Ovary (tissue), 9 donors: ENCODE measurements around the gene STX11. TPM values are rescaled to one million over a fixed set of nuclear protein-coding genes. Genes with fewer than 3 reads are reported as not detected.

ENCODE experiments used
- DNase-seq, 5 donors: peaks; one replicate each; pipeline ENCODE4 v3.0.0-alpha.2; 2019 to 2020
- H3K27ac ChIP-seq, 2 donors: fragments of 200-600 bp; one replicate each; pipeline versions ENCODE4 v1.5.1 to v1.8.0; 2019 to 2022
- H3K27me3 ChIP-seq: fragments of 200-600 bp; one replicate; pipeline ENCODE4 v1.8.0; 2022
- H3K36me3 ChIP-seq: fragments of 200-600 bp; sonication (generic); one replicate; pipeline ENCODE4 v1.5.1; 2019
- H3K4me1 ChIP-seq: one replicate; pipeline ENCODE4 v1.8.1; 2013; ENCODE audit warnings: mild to moderate bottlenecking, moderate library complexity; ENCODE audit not compliant: insufficient read depth
- H3K4me3 ChIP-seq: fragments of 200-600 bp; sonication (generic); one replicate; pipeline ENCODE4 v1.5.1; 2017
- H3K9me3 ChIP-seq, 2 donors: fragments of 200-600 bp in 1 of 2; sonication (generic) in 1 of 2; one replicate each; pipeline versions ENCODE4 v1.5.1 to v1.8.1; 2013 to 2019; ENCODE audit warnings: mild to moderate bottlenecking in 1 of 2, moderate library complexity in 1 of 2
- EP300 ChIP-seq: sonication (generic); formaldehyde crosslinking; IDR thresholded peaks from one replicate; pipeline ENCODE4 v1.6.1; 2017; ENCODE audit warnings: antibody characterized with exemption
- POLR2A ChIP-seq: fragments of 450-650 bp; IDR thresholded peaks from one replicate; pipeline ENCODE4 v1.6.1; 2017; ENCODE audit warnings: antibody characterized with exemption, mild to moderate bottlenecking, moderate library complexity
- WGBS, 3 donors: extraction: QIAGEN DNeasy Blood & Tissue Kit in 1 of 3; methylation state at CpG; one replicate each; pipeline versions ENCODE4 v1.1.5 to v1.1.7; 2013 to 2017; 5-methylcytosine and 5-hydroxymethylcytosine counted together
- intact Hi-C, 4 donors: fragments of 100-400 bp; cut with DNase I; formaldehyde crosslinking; loops; one replicate each; pipeline versions ENCODE4 v1.11.0 to v1.15.1; 2022 to 2023
- polyA plus RNA-seq, 2 donors: library from polyadenylated mRNA; stranded (reverse); fragments of 200-250 nt in 1 of 2; fragments of 350-450 nt in 1 of 2; fragmentation: Illumina TruSeq in 1 of 2; extraction: RNeasy Lipid Tissue Mini Kit (QIAGEN cat#74804) in 1 of 2; gene quantifications; one replicate each; pipeline ENCODE4 v1.2.3, GENCODE V29; 2013 to 2014
- total RNA-seq, 7 donors: library from RNA; depleted of rRNA in 2 of 7; stranded (reverse); fragments of >200 nt in 2 of 7; fragmentation: NEBNext Ultra II Directional in 3 of 7; extraction: Animal tissue kit (Norgen Biotek cat#: 25700) in 3 of 7; gene quantifications; one replicate each; pipeline versions ENCODE4 v1.1.0 to v1.2.4, GENCODE V29; 2016 to 2023
- TF ChIP-seq, protein P1 (sequence below), 3 donors: fragments of 450-650 bp in 2 of 3; fragments of 200-600 bp in 1 of 3; IDR thresholded peaks; one replicate each; pipeline versions ENCODE4 v1.5.1 to v1.8.0; 2016 to 2022; ENCODE audit warnings: antibody characterized with exemption in 3 of 3, mild to moderate bottlenecking in 1 of 3
- donor health status: DM: no; HTN: no; CAD: no; lungs with moderate emphysema.
- donor health status: DM: no; HTN: no; CAD: no.
- donor health status: Bipolar disorder and iron deficiency.
- donor health status: DM: yes; HTN: yes; CAD: no.
- donor health status: DM: no; HTN: no; CAD: no.
- donor health status: DM: yes; HTN: yes; CAD: no.

STX11 gene
- total and polyA plus RNA-seq, 9 donors: 0.45 to 6.0 (median 1.7) TPM

GRCh38 chr6:144231721-144232120, 81.4 kb downstream of the STX11 start:
- Histone ChIP-seq H3K9me3 (no peaks in the 10 kb centered on the region), H3K36me3 (no peaks in the 10 kb centered on the region), H3K27ac (no peak overlapping the region), H3K4me1 (peaks cover 2% of the 10 kb centered on the region), H3K27me3 (no peaks in the 10 kb centered on the region), H3K4me3 (no peak overlapping the region)
- DNase-seq: no peak
- intact Hi-C loops: no loop called here
- TF ChIP-seq, protein P1, sequence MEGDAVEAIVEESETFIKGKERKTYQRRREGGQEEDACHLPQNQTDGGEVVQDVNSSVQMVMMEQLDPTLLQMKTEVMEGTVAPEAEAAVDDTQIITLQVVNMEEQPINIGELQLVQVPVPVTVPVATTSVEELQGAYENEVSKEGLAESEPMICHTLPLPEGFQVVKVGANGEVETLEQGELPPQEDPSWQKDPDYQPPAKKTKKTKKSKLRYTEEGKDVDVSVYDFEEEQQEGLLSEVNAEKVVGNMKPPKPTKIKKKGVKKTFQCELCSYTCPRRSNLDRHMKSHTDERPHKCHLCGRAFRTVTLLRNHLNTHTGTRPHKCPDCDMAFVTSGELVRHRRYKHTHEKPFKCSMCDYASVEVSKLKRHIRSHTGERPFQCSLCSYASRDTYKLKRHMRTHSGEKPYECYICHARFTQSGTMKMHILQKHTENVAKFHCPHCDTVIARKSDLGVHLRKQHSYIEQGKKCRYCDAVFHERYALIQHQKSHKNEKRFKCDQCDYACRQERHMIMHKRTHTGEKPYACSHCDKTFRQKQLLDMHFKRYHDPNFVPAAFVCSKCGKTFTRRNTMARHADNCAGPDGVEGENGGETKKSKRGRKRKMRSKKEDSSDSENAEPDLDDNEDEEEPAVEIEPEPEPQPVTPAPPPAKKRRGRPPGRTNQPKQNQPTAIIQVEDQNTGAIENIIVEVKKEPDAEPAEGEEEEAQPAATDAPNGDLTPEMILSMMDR (IDR thresholded peaks at IDR 0.05): no peak
- TF ChIP-seq EP300: no peak
- TF ChIP-seq POLR2A: no peak
- WGBS, 3 donors: 24 to 31% (median 25%) methylated on average over 3 of the region's 3 CpGs

- no peak overlapping the region for H3K27ac ChIP-seq
- H3K4me1 ChIP-seq: peaks cover 2% of the 10 kb centered on the region
- no peak for DNase-seq
- no peaks in the 10 kb centered on the region for H3K36me3 ChIP-seq
- TF ChIP-seq POLR2A: no peak
- TF ChIP-seq EP300: no peak
- TF ChIP-seq, protein P1 (IDR thresholded peaks at IDR 0.05): no peak
- H3K27me3 ChIP-seq: no peaks in the 10 kb centered on the region
- intact Hi-C loops: no loop called here
- H3K4me3 ChIP-seq: no peak overlapping the region
- 40 to 50% (median 47%) methylated on average over 4 of the region's 4 CpGs for WGBS, 3 donors
- no peaks in the 10 kb centered on the region for H3K9me3 ChIP-seq
These were observed 82.0 kb downstream of the STX11 start for GRCh38 chr6:144232176-144232831.

GRCh38 chr6:144232832-144233230, 82.5 kb downstream of the STX11 start:
- Histone ChIP-seq H3K4me1 (peaks cover 2% of the 10 kb centered on the region), H3K9me3 (no peaks in the 10 kb centered on the region), H3K4me3 (no peak overlapping the region), H3K36me3 (no peaks in the 10 kb centered on the region), H3K27me3 (no peaks in the 10 kb centered on the region), H3K27ac (no peak overlapping the region)
- 15 to 31% (median 26%) methylated on average over 2 of the region's 2 CpGs for WGBS, 3 donors
- DNase-seq: no peak
- TF ChIP-seq POLR2A (no peak), EP300 (no peak)
- TF ChIP-seq, protein P1 (IDR thresholded peaks at IDR 0.05): no peak
- intact Hi-C loops: no loop called here

- intact Hi-C loops: no loop called here
- H3K36me3 ChIP-seq: no peaks in the 10 kb centered on the region
- H3K4me1 ChIP-seq: peaks cover 2% of the 10 kb centered on the region
- 95 to 98% (median 98%) methylated on average over 3 of the region's 3 CpGs for WGBS, 3 donors
- H3K27ac ChIP-seq: no peak overlapping the region
- TF ChIP-seq POLR2A (no peak), EP300 (no peak)
- TF ChIP-seq, protein P1 (IDR thresholded peaks at IDR 0.05): no peak
- H3K9me3 ChIP-seq: no peaks in the 10 kb centered on the region
- H3K4me3 ChIP-seq: no peak overlapping the region
- no peaks in the 10 kb centered on the region for H3K27me3 ChIP-seq
- DNase-seq: no peak
These were observed 84.1 kb downstream of the STX11 start for GRCh38 chr6:144234399-144234798.
